AG20443 (cell line): ENCODE measurements around the gene JADE2.
A peak's percentile ranks its signal among the peaks of the same experiment; 100 is the strongest.
"Not testable (repeated sequence)": the region's sequence is repeated elsewhere in the genome, so short reads cannot be mapped to it uniquely, and the experiment has no call there.

Source experiments
- DNase-seq: peaks from one replicate; pipeline ENCODE4 v3.0.0; 2012; ENCODE audit warnings: low spot score, mixed read lengths

JADE2 gene

DNA sequence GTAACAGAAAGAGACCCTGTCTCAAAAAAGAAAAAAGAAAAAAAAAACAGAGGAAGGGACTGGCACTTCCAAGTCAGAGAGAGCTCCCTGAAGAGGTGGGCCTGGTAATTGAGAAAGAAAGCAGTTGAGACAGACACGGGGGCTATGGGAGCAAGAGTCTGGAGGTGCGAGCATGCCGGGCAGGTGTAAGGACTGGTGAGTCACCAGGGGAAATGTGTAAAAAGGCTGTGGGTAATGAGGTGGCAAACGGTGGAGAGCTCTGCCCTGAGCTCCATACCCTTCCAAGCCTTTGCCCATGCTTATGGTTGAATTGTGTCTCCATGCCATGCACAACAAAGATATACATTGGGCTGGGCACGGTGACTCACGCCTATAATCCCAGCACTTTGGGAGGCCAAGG lies 18.0 kb upstream of the JADE2 start:
- no peak for DNase-seq

DNA sequence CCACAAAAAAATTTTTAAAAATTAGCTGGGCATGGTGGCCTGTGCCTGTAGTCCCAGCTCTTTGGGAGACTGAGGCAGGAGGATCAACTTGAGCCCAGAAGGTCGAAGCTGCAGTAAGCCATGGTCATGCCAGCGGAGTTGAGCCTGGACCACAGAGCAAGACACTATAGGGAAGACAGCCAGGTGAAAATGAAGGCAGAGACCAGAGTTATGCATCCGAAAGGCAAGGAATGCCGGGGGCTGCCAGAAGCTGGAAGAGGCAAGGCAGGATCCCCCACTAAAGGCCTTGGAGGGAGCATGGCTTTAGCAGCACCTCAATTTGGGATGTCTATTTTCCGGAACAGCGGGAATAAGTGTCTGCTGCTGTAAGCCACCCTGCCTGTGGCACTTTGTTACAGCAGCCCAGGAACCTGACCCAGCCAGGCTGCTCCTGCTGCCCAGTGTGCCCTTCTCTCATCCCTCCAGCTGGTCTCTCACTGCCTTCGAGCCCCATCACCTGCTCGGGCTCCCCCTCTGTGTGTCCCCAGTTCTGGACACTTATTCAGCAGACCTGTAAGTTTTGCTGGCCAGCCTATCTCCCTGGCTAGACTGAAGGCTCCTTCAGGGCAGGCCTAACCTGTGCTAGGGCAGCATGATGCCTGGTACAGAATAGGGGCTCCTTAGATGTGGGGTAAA lies 16.8 kb upstream of the JADE2 start:
- no peak for DNase-seq

DNA sequence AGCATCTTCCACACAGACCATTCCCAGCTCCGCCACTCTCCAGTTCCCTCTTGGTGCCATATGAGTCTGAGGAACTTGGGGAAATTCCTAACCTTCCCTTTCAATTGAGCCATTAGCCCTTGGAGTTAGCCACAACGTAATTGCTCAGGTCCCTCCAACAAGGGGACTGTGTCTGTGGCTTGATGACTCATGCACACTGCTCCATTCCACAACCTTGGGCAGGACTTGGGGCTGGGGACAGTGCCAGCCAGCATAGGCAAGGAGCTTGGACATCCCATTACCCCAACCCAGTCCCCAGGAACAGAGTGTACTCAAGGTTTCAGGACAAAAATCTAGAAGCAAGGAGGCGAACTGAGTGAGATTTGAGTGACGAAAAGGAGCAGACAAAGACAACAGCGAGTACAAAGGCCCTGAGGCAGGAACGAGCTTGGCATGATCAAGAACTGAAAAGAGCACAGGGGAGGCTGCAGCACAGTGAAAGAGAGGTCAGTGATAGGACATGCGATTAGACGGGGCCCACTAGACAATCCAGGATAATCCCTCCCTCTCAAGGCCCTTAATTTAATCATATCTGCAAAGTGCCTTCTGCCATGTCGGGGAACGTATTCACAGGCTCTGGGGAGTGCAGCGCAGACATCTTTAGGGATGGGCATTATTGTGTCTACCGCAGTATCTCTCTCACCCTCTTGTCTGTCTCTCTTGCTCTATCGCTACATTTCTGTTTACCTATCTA lies 16.0 kb upstream of the JADE2 start:
- no peak for DNase-seq

DNA sequence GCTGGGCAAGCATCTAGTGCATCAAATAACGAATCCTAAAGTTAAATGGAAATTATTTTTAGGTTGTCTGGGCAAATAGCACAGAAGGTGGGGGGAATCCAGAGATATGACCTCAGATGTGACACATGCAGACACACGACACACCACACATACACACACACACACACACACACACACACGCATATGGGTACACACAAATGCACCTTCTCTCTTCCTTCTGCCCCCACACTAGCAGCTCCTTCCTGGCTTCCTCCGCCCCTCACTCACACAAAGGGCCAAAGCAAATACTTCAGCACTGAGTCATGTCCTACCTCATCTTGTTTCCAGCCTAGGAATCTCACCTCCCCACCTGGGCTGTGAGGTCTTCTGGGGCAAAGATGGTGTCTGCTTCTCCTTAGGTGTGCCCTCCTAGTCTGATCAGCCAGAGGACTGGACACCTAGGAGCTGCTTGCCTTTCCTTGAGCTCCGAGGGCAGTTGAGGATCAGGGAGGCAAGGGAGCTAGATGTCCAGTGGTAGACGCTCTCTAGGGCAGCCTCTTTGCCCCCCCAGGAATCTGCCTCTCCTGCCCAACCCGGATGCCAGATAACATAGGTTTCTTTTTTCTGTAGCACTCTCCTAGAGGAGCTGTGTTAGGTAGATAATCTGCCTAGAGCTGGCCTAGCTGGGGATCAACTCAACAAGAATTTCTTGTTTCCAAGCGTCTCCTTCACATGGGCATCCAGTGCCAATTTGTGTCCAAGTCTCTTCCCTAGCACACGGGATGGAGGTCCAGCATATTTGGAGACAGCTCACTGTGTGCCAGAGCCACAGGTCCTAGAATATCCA lies 14.3 kb upstream of the JADE2 start:
- no peak for DNase-seq

DNA sequence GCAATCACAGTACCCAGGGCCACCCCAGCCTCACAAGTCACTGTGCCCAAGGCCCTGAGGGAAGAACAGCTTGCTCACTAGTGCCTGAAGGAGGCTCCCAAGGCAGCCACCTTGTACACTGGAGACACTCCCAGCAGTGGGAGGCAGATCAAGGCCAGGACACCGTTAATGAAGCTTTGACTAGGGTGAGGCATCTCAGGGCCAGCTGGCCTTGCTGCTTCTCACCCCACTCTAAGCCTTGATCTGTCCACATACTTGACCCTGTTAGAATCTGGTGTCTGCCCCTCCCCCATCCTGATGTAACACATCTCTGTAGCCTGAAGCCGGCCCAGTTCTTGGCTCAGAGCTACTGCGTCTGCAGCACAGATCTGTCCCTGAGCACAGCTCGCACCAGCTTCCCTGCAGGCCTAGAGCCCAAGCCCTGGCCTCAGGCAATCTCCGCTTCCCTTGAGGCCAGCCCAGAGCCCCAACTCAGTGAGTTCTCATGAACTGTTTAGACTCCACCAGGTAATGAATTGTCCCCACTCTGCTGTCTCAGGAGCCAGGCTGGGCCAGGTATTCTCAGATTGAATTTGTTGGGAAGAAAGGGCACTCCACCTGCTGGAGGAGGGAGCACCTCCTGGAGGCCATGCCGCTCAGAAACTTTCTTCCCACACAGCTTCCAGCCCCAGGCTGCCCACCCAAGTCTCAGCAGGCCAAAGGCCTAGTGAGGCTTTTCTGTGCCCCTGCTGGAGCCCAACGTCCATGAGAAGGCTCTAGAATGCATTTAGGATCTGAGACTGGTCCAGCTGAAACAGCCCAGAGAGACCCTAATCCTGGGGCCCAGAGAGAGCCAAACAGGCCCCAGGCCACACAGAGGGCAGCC lies 13.4 kb upstream of the JADE2 start:
- peak; percentile 64 for DNase-seq

DNA sequence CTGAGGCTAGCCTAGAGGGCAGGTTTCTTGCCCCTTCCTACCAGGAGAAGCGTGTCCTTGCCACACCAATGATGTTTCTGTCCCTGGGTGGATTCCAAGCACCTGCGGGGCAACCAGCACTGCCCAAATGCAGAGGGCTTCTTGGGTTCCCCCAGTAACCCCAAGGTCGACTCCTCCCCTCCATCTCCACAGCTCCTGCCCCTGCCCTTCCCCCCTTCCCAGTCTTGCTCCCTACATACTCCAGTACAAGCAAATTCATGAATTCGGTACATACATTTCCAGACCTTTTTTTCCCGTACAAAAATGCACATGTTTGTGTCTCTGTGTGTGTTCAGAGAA lies 12.8 kb upstream of the JADE2 start:
- no peak for DNase-seq

DNA sequence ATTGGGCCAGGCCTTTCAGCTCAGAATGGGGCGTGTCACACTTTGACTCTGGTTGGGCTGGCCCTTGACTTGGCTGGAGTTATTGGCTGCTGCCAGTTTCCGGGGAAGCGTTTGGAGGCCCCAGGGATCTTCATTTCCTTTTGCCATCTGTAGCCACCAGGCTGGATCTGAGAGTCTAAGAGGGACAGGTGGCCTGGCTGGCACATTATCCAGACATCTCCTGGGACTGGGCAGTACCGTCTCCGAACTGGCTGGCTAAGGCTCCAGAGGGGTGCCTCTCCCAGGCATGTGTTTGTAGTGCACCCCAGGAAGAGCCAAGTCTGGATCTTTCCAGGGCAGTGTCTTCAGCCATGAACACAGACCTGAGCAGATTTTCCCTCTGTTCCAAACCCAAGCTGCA lies 9.7 kb upstream of the JADE2 start:
- DNase-seq, result no peak

DNA sequence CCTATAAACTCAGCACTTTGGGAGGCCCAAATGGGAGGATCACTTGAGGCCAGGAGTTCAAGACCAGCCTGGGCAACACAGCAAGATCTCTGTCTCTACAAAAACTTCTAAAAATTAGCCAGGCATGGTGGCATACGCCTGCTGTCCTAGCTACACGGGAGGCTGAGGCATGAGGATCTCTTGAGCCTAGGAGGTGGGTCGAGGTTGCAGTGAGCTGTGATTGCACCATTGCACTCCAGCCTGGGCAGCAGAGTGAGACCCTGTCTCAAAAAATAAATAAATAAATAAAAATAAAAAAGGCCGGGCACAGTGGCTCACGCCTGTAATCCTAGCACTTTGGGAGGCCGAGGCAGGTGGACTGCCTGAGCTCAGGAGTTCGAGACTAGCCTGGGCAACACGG lies 8.5 kb upstream of the JADE2 start:
- not testable (repeated sequence) for DNase-seq

DNA sequence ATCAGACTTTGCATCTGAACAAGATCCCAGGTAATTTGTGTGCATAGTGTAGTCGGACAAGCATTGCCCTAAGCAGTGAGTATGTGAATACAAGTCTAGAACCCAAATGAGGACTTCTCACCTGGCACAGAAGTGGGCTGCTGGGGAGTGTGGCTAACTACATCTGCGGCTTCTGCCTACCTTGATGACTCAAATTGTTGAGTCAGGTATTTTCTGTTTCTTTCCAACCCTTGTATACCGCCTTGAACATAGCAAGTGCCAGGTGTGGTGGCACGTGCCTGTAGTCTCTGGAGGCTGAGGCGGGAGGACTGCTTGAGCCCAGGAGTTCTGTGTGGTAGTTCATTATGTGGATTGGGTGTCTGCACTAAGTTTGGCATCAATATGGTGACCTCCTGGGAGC lies 7.9 kb upstream of the JADE2 start:
- DNase-seq, result no peak

DNA sequence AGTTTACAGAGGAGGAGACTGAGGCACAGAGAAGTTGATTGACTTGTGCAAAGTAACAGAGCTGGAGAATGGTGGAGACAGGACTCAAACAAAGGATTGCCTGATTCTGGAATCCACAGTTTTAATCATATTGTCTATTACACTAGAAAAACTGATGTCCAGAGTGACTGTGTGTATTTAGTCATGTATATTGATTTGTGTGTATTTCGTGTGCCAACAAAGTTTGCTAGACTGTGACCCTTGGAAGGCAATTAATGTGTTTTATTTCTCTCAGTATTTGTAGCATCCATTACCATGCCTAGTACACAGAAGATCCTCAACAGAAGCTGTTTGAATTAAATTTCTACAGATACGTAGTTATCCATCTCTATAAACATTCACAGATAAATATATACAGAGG lies 5.5 kb upstream of the JADE2 start:
- DNase-seq, result no peak

DNA sequence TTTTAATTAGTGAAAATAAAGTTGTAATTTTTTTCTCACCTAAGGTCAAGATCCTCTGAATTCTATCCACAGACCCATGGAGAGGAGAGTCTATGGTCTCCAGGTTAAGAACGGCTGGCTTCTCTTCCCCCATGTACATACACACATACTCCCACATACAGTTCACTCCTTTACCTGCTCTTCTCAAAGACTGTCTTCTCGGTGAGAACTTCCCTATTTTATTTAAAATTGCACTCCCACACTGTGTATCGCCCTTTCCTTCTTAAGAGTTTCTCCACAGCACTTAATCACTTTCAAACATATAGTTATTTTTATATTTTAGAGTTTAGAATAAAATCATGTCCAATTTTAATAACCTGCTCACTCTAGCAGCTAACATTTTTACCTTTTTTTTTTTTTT lies 3.6 kb upstream of the JADE2 start:
- DNase-seq, result no peak

DNA sequence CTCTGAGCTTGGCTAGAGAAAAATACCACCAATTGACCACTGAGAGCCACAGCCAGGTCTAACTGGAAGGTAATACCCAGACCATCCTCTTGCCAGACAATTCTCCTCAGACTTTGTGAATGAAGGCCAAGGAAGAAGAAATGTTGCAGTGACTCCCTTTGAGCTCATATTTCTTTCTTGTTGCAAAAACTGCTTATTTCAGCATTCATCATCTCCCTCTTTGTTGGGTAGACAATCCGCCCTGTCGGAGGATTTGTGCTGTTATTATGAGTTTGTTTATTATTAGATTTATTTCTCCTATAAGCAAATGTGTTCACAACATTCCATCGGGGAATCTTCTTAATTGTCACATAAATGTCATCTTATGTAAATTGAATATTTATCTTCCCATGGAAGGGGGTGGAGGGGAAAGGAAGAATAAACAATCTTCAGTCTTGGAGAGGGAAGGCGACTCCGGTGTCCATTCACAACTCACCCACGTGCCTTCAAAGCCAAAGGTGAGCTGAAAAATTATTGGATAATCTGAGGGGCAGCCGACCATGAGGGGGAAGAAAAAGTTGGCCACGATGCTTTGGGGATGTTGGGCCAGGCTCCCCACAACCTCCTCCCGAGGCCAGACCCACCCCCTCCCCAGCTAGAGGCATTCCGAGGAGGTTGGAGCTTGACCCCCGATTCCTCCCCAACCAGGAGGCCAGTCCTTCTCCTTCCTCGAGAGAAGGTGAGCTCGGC lies 1.8 kb upstream of the JADE2 start:
- no peak for DNase-seq

DNA sequence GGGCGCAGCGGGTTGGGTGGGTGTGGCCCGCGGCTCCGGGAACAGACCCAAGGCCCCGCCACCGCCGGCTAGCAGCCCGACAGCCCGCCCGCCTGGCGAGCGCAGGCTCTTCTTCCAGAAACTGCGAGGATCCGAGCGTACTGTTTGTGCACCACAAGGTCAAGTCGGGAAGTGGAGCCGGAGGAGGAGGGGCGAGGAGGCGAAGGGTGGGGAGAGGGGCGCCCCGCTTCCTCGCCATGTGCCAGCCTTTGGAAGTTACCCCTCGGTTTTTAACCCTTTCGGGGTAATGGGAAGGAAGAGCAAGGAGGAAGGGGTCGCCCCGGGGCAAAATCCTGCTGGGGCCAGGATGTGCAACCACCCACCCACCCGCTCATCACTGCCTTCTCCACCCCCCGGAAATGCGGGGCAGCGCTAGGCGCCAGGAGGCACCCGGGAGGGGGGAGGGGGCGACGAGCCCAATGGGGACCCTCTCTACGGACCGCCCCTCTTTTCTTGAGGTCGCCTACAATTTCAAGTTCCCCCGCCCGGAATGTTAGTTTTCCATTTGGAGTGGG lies 1.1 kb upstream of the JADE2 start:
- peak; percentile 88 for DNase-seq

DNA sequence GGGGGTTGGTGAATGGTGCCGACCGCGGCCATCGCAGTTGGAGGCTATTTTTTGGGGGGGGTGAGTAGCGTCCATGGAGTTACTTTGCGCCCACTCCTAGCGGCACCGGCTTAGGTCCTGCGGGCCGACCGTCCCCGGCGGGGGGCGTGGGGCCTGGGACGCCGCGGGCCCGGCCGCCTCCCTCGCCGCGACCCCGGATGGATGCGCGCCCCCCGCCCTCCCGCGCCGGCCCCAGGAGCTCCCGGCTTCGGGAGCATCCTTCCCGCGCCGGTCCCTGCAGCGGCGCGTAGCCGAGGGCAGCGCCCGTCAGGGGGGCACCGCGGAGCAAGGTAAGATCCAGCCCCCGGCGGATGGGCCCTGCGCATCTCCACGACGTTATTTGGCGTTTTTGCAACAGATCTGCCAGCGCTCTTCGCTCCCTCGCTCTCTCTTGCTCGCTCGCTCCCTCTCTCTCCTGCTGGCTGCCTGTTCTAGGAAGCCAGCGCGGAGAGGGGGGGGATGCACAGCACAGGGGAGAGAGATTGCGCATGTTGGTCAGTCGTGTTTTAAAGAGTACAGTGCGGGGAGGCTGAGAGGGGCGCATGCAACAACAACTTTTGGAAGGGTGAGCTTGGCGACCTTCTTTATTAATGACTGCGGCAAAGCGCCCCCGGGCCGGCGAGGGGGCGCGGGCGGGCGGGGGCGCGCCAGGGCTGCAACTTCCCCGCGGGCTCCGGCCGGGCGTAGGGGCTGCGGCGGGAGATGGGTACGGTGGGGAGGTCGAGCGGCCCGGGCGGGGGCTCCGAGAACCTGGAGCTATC lies 413 bp downstream of the JADE2 start:
- DNase-seq, result peak; percentile 79

DNA sequence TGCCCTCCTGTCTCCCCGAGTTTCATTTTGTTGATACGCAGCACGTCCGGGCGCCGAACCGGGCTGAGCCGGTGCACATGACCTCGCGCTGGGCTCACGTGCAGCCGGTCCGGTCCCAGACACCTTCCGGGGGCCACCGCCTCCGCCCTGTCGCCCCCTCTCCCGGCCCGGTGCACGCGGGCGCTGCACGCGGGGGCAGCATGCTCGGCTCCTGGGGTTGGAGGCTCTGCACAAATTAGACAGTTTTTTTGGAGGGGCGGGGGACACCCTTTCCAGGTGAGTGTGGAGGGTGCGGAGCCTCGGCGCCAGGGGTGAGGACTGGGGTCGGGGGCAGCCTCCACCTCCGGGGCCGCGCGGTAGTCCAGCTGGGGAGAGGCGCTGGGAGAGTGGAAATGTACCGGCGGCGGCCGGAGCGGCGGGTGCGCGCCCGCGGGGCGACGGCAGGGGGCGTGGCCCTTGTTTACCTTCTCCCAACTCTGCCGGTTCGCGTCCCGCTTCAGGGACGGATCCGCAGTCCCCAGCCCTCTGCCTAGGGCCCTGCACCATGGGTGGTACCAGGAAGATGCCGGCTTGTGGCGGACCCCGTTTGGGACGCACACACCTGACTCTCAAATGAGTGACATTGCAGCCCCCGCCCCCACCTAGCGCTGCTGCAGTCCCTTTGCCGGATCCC lies 1.1 kb downstream of the JADE2 start:
- peak; percentile 85 for DNase-seq

DNA sequence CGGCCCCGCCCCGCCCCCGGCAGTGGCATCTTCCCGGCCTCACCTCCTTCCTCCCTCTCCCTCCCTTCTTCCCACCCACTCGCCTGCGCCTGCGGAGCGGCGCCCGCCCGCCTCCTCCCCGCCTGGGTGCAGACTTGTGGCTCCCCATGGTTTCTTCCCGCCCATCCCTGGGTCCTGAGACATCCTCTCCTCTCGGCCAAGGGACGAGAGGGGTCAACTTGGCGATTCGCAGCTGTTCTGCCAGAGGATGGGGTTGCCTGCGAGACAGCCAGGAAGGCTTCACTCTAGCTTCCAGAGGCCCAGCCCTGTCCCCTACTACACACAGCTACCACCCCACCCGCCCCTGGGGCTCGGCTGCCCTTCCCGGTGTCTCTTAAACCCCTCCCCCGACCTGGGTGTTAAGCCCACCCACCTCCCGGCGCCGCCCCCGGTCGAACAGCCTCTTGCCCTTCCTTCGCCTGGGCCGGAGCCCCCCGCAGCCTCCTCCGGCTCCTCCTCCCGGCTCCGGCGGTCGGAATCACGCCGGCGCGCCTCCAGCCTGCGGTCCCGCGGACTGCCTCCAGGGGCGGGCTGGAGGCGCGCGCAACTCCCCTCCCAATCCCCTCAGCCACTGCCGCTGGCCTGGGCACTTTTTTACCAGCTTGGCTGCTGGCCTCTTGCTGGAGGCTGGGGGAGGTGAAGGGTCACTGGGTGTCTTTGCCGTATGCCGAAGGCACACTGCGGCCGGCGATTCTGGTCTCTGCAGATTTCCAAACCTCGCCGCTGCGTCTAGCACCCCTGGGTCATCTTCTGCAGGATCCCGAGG lies 1.9 kb downstream of the JADE2 start:
- DNase-seq, result peak; percentile 94

DNA sequence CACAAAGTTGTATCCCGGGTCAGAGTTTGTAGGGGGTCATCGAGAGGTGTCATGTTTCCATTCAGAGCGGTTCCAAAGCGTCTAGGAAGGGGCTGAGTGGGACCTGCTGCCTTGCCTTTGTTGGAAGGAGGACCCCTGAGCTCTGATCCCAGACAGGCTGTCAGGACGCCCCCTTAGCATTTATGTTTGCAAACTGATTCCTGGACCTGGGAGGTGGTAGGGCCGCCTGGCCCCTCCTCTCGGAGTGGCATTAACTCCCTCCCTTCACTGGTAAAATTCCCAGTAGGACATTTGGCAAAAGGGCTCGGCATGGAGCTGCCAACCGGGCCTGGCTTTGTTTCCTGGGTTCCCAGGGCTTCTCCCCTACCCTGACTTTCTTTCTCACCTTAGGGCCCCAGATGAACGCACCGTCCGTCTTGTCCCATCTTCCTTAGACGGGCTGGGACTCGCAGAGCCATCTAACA lies 2.5 kb downstream of the JADE2 start:
- DNase-seq, result no peak

DNA sequence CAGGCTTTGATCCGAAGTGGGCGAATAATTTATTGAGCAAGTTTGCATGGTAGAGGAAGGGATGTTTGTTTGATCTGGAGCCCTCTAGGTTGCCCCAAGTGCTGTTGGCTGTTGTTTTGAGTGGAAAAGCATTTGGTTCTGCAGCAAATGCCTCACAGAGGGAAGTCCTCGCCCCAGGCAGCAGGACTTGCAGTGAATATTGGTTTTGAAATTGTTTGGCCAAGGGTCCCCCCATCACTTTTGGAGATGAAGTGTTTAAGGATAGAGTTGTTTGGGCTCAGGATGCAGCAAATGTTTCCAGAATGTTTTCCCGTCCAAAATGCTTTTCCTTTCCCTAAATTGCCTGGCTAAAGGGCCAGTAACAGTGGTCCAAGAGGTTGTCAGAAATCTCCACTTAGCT lies 3.1 kb downstream of the JADE2 start:
- DNase-seq, result no peak

DNA sequence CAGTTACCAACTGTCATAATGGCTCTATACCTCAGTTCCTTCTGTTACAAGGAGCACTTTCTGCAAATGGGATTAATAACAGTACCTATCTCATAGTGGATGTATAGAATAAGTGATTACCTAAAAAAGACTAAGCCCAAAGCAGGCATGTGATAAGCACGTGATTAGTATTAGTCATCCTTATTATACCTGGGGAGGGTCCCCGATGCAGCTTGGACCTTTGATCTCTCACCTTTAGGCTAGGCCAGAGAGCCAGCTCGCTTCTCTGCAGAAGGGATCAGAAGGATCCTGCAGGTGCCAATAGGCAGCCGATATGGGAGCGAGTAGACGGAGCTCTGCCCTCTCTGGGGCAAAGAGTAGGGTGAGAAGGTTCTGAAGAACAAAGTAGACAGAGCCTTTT lies 4.0 kb downstream of the JADE2 start:
- DNase-seq, result no peak
